ENCODE measurements around the gene SMARCB1. TPM values are rescaled to one million over a fixed set of nuclear protein-coding genes. Genes with fewer than 3 reads are reported as not detected.
A peak's percentile ranks its signal among the peaks of the same experiment; 100 is the strongest.

The SMARCB1 gene
- total and polyA plus RNA-seq, 2 donors (not counting 1 experiment from before 2014, with no cell fraction given): 179 to 190 TPM

DNA sequence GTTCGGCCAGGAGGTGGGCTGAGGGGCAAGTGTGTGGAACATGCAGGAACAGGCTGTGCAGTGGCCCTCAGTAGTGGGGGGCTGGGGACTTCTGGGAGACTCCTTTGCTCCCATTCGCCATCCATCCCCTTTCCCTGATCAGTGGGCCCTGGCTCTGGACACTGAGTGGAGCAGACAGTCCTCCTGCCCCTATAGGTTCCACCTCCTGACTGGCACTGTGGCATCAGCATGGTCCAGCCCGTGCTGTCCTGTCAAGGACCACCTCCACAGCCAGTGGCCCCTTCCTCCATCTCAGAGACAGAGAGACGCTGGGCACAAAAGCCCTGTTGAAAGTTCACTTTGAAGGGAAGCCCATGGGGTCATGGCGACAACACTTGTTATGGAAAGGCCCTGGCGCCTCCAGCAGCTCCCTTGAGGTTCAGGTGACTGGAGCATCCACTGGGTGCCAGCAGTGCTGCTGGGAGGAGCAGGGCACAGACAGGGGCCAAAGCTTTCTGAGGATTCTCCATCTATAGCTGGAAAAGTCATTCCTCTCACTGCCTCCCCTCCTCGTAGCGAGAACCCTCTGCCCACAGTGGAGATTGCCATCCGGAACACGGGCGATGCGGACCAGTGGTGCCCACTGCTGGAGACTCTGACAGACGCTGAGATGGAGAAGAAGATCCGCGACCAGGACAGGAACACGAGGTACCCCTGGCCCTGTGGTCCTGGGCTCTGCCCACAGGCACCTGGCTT, 46.4 kb downstream of the SMARCB1 start:
- ChIA-PET POLR2A (no interaction called here), CTCF (no interaction called here)
- 90% methylated on average over 16 of the region's 16 CpGs for WGBS (ENCODE audit: insufficient coverage)
- no peak overlapping the region for H2AFZ ChIP-seq (ENCODE audit: insufficient read depth, low read depth, low read length, poor library complexity, severe bottlenecking)
- no peak overlapping the region for H3K4me3 Mint-ChIP-seq
- no peaks in the 10 kb centered on the region for H3K9me3 ChIP-seq (ENCODE audit: control extremely low read depth in 1 of 3, control insufficient read depth in 2 of 3, insufficient read depth in 1 of 3, low read length in 2 of 3)
- intact Hi-C loops (cut with micrococcal nuclease): loop anchor here (10.0 kb wide), 1 partner anchor 602 kb away; no protein-coding TSS in a partner anchor
- peak overlapping the region in 1 of 2 donors; percentile 20 for H3K27ac ChIP-seq (ENCODE audit: low read length in 2 of 2)
- DNase-seq (peak; percentile 10), ATAC-seq (ENCODE audit: low read depth) (no peak)
- H3K9me3 Mint-ChIP-seq (ENCODE audit: insufficient read depth): no peaks in the 10 kb centered on the region
- no peaks in the 10 kb centered on the region for H3K27me3 ChIP-seq (replicated peaks in 1 of 4; ENCODE audit: control extremely low read depth in 1 of 4, control insufficient read depth in 3 of 4, insufficient read depth in 4 of 4, low read length in 3 of 4)
- peaks cover 58% of the 10 kb centered on the region for H3K4me1 Mint-ChIP-seq
- peaks cover 0 to 79% of the 10 kb centered on the region in 2 experiments for H3K36me3 ChIP-seq (replicated peaks in 1 of 2; ENCODE audit: control extremely low read depth in 1 of 2, control insufficient read depth in 1 of 2, extremely low read depth in 1 of 2, insufficient read depth in 2 of 2, low read length in 1 of 2)
- no peak overlapping the region for H3K4me3 ChIP-seq (ENCODE audit: control extremely low read depth in 1 of 5, extremely low read depth in 1 of 5, insufficient read depth in 1 of 5, low read depth in 2 of 5, low read length in 4 of 5)
- peaks cover 30 to 46% of the 10 kb centered on the region in 2 donors for H3K4me1 ChIP-seq (ENCODE audit: control insufficient read depth in 2 of 2, insufficient read depth in 2 of 2, low read length in 2 of 2)
- H3K27me3 Mint-ChIP-seq: no peaks in the 10 kb centered on the region
- H3K27ac Mint-ChIP-seq: no peak overlapping the region
- peaks cover 54% of the 10 kb centered on the region for H4K20me1 ChIP-seq (ENCODE audit: control insufficient read depth, insufficient read depth, low read length, poor library complexity, severe bottlenecking)
- no peak overlapping the region for H3K9ac ChIP-seq (ENCODE audit: low read length)
- peaks cover 52% of the 10 kb centered on the region for H3K79me2 ChIP-seq (ENCODE audit: control insufficient read depth, insufficient read depth, low read length)
- no peak overlapping the region for H3K4me2 ChIP-seq (replicated peaks; ENCODE audit: low read depth, low read length, poor library complexity, severe bottlenecking)
- TF ChIP-seq, protein P1, sequence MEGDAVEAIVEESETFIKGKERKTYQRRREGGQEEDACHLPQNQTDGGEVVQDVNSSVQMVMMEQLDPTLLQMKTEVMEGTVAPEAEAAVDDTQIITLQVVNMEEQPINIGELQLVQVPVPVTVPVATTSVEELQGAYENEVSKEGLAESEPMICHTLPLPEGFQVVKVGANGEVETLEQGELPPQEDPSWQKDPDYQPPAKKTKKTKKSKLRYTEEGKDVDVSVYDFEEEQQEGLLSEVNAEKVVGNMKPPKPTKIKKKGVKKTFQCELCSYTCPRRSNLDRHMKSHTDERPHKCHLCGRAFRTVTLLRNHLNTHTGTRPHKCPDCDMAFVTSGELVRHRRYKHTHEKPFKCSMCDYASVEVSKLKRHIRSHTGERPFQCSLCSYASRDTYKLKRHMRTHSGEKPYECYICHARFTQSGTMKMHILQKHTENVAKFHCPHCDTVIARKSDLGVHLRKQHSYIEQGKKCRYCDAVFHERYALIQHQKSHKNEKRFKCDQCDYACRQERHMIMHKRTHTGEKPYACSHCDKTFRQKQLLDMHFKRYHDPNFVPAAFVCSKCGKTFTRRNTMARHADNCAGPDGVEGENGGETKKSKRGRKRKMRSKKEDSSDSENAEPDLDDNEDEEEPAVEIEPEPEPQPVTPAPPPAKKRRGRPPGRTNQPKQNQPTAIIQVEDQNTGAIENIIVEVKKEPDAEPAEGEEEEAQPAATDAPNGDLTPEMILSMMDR (IDR thresholded peaks at IDR 0.05): no peak
- TF ChIP-seq EZH2 (IDR thresholded peaks at IDR 0.05; ENCODE audit: borderline replicate concordance, insufficient read depth, low read depth, low read length, poor library complexity, severe bottlenecking): no peak

DNA sequence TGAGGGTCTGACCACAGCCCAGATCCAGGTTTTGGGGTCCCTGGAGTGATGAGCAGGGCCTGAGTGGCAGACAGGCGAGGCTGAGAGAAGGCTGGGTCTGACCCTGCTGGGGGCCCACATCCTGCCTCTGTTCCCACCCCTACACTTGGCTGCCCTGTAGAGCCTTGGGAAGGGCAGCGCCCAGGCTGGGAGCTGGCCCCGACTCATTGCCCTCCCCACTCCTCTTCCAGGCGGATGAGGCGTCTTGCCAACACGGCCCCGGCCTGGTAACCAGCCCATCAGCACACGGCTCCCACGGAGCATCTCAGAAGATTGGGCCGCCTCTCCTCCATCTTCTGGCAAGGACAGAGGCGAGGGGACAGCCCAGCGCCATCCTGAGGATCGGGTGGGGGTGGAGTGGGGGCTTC, 47.1 kb downstream of the SMARCB1 start:
- intact Hi-C loops (cut with micrococcal nuclease): loop anchor here (10.0 kb wide), 1 partner anchor 601 kb away; no protein-coding TSS in a partner anchor
- Mint-ChIP-seq H3K4me3 (no peak overlapping the region), H3K27ac (no peak overlapping the region), H3K9me3 (ENCODE audit: insufficient read depth) (no peaks in the 10 kb centered on the region), H3K27me3 (no peaks in the 10 kb centered on the region), H3K4me1 (peaks cover 58% of the 10 kb centered on the region)
- ATAC-seq (ENCODE audit: low read depth) (no peak), DNase-seq (peak; percentile 8)
- Histone ChIP-seq H3K27me3 (replicated peaks in 1 of 4; ENCODE audit: control extremely low read depth in 1 of 4, control insufficient read depth in 3 of 4, insufficient read depth in 4 of 4, low read length in 3 of 4) (no peaks in the 10 kb centered on the region), H2AFZ (ENCODE audit: insufficient read depth, low read depth, low read length, poor library complexity, severe bottlenecking) (no peak overlapping the region), H3K36me3 (replicated peaks in 1 of 2; ENCODE audit: control extremely low read depth in 1 of 2, control insufficient read depth in 1 of 2, extremely low read depth in 1 of 2, insufficient read depth in 2 of 2, low read length in 1 of 2) (peaks cover 0 to 74% of the 10 kb centered on the region in 2 experiments), H3K9me3 (ENCODE audit: control extremely low read depth in 1 of 3, control insufficient read depth in 2 of 3, insufficient read depth in 1 of 3, low read length in 2 of 3) (no peaks in the 10 kb centered on the region), H3K4me1 (ENCODE audit: control insufficient read depth in 2 of 2, insufficient read depth in 2 of 2, low read length in 2 of 2) (peaks cover 31 to 47% of the 10 kb centered on the region in 2 donors), H4K20me1 (ENCODE audit: control insufficient read depth, insufficient read depth, low read length, poor library complexity, severe bottlenecking) (peaks cover 48% of the 10 kb centered on the region), H3K9ac (ENCODE audit: low read length) (no peak overlapping the region), H3K27ac (ENCODE audit: low read length in 2 of 2) (no peak overlapping the region), H3K79me2 (ENCODE audit: control insufficient read depth, insufficient read depth, low read length) (peaks cover 45% of the 10 kb centered on the region), H3K4me3 (ENCODE audit: control extremely low read depth in 1 of 5, extremely low read depth in 1 of 5, insufficient read depth in 1 of 5, low read depth in 2 of 5, low read length in 4 of 5) (no peak overlapping the region), H3K4me2 (replicated peaks; ENCODE audit: low read depth, low read length, poor library complexity, severe bottlenecking) (no peak overlapping the region)
- 96% methylated on average over 6 of the region's 13 CpGs for WGBS (ENCODE audit: insufficient coverage)
- no peak for TF ChIP-seq EZH2 (IDR thresholded peaks at IDR 0.05; ENCODE audit: borderline replicate concordance, insufficient read depth, low read depth, low read length, poor library complexity, severe bottlenecking)
- TF ChIP-seq, protein P1 (IDR thresholded peaks at IDR 0.05): no peak
- ChIA-PET POLR2A (interaction anchor here (1.3 kb wide), 1 partner anchor 15 kb away, joined by 4 read pairs; no protein-coding TSS in a partner anchor), CTCF (interaction anchor here (0.5 kb wide), 1 partner anchor 24 kb away, joined by 3 read pairs; no protein-coding TSS in a partner anchor)
